GM12891 (cell line): ENCODE results near the gene SLC12A9.

Experiments
- PAX5 ChIP-seq: IDR thresholded peaks from 2 replicates; pipeline ENCODE4 v1.6.1; 2011; ENCODE audit warnings: low read length, moderate library complexity, mild to moderate bottlenecking; ENCODE audit not compliant: insufficient read depth, severe bottlenecking
- POLR2A ChIP-seq: IDR thresholded peaks from 2 replicates; pipeline ENCODE4 v1.6.1; 2011; ENCODE audit warnings: low read depth, low read length, control low read depth
- POLR2AphosphoS5 ChIP-seq: IDR thresholded peaks from 2 replicates; pipeline ENCODE4 v1.6.1; 2011; ENCODE audit warnings: low read depth, low read length, control low read depth
- POU2F2 ChIP-seq: IDR thresholded peaks from 2 replicates; pipeline ENCODE4 v1.6.1; 2011; ENCODE audit warnings: low read depth, mild to moderate bottlenecking, control low read depth, low read length, moderate library complexity
- SPI1 ChIP-seq: IDR thresholded peaks from 2 replicates; pipeline ENCODE4 v1.6.1; 2011; ENCODE audit warnings: low read depth, low read length, control low read depth
- TAF1 ChIP-seq: IDR thresholded peaks from 2 replicates; pipeline ENCODE4 v1.6.1; 2011; ENCODE audit warnings: low read depth, low read length, control low read depth

DNA sequence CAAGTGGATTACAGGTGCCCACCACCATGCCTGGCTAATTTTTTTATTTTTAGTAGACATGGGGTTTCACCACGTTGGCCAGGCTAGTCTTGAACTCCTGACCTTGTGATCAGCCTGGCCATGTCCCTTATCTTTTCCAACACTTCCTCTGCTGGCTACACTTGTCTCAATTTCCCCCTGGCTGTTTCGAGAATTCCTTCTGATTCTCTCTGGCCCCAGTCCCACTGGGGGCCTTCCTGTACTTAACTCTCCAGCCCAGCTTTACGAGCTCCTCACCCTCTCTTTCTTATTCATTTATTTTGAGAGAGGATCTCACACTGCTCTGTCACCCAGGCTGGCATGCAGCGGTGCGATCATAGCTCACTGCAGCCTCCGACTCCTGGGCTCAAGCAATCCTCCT, 33.7 kb upstream of the SLC12A9 start:
- TF ChIP-seq POLR2A: no peak
- no peak for TF ChIP-seq POLR2AphosphoS5
- TF ChIP-seq TAF1: no peak
- TF ChIP-seq SPI1: no peak
- no peak for TF ChIP-seq PAX5
- TF ChIP-seq POU2F2: no peak
